DMS 273 (cell line): Measurements from ENCODE around the gene LRRC58.

ENCODE experiments used
- DNase-seq: peaks from one replicate; lab custom pipeline; 2025; ENCODE audit not compliant: unreplicated experiment; lab: John Stamatoyannopoulos, UW

LRRC58 gene

DNA sequence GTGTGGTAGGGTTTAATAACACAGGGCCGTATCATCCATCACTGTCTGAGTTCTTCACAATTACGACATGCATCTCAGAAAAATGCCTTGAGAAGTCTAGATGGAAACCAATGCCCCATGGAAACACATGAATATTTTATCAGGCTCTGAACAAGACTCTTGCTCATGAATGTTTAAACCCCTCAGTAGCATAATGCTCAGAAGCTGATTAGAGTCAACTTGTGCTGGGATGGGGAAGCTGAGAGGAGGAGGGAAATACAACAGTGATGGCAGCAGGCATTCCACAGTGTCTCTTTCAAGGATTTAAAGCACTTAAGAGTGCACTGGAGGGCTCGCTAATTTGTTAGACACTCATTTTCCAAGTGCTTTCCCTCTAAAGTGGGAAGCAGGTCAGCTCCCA is 67.9 kb downstream of the LRRC58 start:
- no peak for DNase-seq

- no peak for DNase-seq
These were observed 68.6 kb downstream of the LRRC58 start for GRCh38 chr3:120280566-120280965.

- DNase-seq = no peak
These were observed 69.1 kb downstream of the LRRC58 start for GRCh38 chr3:120280026-120280425.

DNA sequence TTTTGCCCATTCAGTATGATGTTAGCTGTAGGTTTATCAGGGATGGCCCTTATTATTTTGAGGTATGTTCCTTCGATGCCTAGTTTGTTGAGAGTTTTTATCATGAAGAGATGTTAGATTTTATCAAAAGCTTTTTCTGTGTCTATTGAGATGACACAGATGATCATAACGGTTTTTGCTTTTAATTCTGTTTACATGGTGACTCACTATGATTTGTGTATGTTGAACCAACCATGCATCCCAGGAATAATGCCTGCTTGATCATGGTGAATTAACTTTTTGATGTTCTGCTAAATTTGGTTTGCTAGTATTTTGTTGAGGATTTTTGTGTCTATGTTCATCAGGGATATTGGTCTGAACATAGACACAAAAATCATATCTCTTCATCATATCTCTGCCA is 72.4 kb downstream of the LRRC58 start:
- DNase-seq = no peak

DNA sequence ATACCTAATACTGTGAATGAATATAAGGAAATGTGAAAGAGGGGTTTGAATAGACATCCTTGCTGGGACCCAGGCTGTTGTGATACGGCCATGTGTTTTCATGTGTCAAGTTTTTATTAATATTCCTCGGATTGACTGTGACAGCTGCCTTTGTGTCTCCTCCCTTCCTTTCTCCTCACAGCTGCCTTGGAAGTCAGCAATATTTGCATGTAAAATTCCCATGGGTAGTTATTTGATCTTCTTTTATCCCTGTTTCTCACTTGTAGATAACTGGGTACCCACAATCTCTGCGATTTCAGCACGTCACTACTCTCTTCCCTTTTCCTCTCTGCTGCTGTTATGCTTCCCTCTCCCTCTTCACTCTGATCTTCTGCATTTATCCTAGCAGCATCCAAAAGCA is 73.5 kb downstream of the LRRC58 start:
- DNase-seq = peak; percentile 64

DNA sequence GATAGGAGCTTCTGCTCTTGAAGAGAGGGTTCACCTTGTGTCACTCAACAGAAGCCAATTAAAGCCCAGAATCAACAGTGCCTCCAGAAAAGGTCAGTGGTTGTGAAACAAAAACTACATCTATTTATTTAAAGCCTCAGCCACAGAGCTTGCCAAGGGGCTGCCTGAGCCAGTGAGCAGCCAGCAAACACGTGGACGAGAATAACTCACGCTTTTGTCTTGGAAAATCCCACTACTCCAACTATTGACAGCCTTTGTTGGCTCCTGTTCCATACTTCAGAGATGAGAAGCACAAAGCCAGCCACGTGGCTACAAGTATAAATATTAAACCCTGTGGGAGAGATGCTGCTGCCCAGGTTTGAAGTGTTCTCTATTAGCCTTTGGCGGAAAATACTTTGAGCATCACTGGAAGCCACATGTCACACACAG is 74.4 kb downstream of the LRRC58 start:
- peak; percentile 50 for DNase-seq
